ENCODE results near the gene RPL7A. TPM values are rescaled to one million over a fixed set of nuclear protein-coding genes. Genes with fewer than 3 reads are reported as not detected.

Gene RPL7A
- total and polyA plus RNA-seq, 2 of the 13 experiments (the other 11 are each of a cell fraction or from before 2014, with no cell fraction given) = 2,401 to 2,938 TPM

DNA sequence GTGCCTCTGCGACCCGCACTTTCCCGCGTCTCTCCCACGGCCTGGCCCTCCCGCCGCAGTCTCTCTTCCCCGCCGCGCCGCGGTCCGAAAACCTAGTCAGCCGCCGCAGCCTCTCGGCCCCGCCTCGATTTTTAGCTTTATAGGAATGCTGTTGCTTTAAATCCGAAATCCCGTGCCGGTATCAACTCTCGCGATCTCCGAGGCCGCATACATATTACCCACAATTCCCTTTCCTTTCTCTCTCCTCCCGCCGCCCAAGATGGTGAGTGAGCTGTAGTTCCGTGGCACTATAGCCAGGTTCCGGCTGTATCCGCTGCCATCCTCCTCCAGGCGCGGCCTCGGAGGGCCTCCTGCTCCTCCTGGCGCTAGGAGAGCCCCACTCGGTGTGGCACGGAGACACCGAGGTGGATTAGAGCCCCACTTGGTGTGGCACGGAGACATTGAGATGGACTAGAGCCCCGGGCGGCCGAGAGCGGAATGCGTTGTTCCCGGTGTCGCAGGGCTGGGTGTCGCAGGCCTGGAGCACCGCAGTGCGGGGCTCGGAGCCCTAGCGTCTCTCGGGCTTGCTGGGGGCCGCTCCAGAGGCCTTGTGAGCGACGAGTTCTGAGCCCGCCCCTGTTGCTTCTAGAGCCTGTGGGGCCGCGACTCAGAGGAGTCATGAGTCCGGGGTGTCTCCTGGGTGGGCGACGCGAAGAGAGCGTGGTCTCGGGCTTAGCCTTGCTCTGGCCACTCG is at the start of gene RPL7A, which contains the start of gene MED22 (continued):
- TF ChIP-seq TP53 (CRISPR knock-in tag; conservative IDR thresholded peaks at IDR 0.05) (no peak), MXI1 (IDR thresholded peaks at IDR 0.05; ENCODE audit: borderline replicate concordance, low read depth, low read length) (peak; percentile 67; the same call in 1 of the 3 replicates), MAF1 (CRISPR knock-in tag; IDR thresholded peaks at IDR 0.05; ENCODE audit: borderline replicate concordance) (no peak), ZMYM4 (CRISPR knock-in tag; IDR thresholded peaks at IDR 0.05) (peak; percentile 50; the same call in 1 of the 2 replicates), IRF1 (CRISPR knock-in tag; IDR thresholded peaks at IDR 0.05; ENCODE audit: low read depth) (0 out of 2 replicates have a peak, but pooled peaks have one; percentile 30), MYC (CRISPR knock-in tag; IDR thresholded peaks at IDR 0.05; ENCODE audit: borderline replicate concordance) (peak; percentile 98), MED8 (CRISPR knock-in tag; IDR thresholded peaks at IDR 0.05; ENCODE audit: insufficient replicate concordance) (peak; percentile 89), MXD1 (CRISPR knock-in tag; IDR thresholded peaks at IDR 0.05) (peak; percentile 76), ASH2L (IDR thresholded peaks at IDR 0.05; ENCODE audit: insufficient read length, low read depth, low read length) (peak; percentile 84), TMF1 (CRISPR knock-in tag; IDR thresholded peaks at IDR 0.05; ENCODE audit: low read depth) (peak; percentile 77), ISL2 (CRISPR knock-in tag; IDR thresholded peaks at IDR 0.05) (peak; percentile 61; the same call in 1 of the 2 replicates), ZFX (CRISPR knock-in tag; IDR thresholded peaks at IDR 0.05; ENCODE audit: low read depth) (peak; percentile 83), AKAP8 (CRISPR knock-in tag; IDR thresholded peaks at IDR 0.05) (peak; percentile 35; the same call in 1 of the 2 replicates), BATF2 (CRISPR knock-in tag; IDR thresholded peaks at IDR 0.05) (peak; percentile 50; the same call in 1 of the 2 replicates), RNF219 (CRISPR knock-in tag; IDR thresholded peaks at IDR 0.05) (no peak; the same call in 1 of the 2 replicates), FOXA1 (IDR thresholded peaks at IDR 0.05) (no peak), FOXA1 (CRISPR knock-in tag; IDR thresholded peaks at IDR 0.05) (no peak), ZBTB1 (CRISPR knock-in tag; IDR thresholded peaks at IDR 0.05; ENCODE audit: borderline replicate concordance) (no peak), RBAK (CRISPR knock-in tag; IDR thresholded peaks at IDR 0.05) (no peak), KLF16 (CRISPR knock-in tag; IDR thresholded peaks at IDR 0.05) (peak; percentile 28 to 70; a peak in 2 of 4 replicates)
- TF ChIP-seq, protein P1, sequence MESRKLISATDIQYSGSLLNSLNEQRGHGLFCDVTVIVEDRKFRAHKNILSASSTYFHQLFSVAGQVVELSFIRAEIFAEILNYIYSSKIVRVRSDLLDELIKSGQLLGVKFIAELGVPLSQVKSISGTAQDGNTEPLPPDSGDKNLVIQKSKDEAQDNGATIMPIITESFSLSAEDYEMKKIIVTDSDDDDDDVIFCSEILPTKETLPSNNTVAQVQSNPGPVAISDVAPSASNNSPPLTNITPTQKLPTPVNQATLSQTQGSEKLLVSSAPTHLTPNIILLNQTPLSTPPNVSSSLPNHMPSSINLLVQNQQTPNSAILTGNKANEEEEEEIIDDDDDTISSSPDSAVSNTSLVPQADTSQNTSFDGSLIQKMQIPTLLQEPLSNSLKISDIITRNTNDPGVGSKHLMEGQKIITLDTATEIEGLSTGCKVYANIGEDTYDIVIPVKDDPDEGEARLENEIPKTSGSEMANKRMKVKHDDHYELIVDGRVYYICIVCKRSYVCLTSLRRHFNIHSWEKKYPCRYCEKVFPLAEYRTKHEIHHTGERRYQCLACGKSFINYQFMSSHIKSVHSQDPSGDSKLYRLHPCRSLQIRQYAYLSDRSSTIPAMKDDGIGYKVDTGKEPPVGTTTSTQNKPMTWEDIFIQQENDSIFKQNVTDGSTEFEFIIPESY (CRISPR knock-in tag; IDR thresholded peaks at IDR 0.05) = no peak; the same call in 1 of the 2 replicates
- TF ChIP-seq, protein P2, sequence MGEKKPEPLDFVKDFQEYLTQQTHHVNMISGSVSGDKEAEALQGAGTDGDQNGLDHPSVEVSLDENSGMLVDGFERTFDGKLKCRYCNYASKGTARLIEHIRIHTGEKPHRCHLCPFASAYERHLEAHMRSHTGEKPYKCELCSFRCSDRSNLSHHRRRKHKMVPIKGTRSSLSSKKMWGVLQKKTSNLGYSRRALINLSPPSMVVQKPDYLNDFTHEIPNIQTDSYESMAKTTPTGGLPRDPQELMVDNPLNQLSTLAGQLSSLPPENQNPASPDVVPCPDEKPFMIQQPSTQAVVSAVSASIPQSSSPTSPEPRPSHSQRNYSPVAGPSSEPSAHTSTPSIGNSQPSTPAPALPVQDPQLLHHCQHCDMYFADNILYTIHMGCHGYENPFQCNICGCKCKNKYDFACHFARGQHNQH (CRISPR knock-in tag; IDR thresholded peaks at IDR 0.05) = peak; percentile 65; the same call in 1 of the 2 replicates

Measured in HepG2 (cell line).